GM19324 (cell line): ENCODE data around the gene RABEP2.
"Not testable (repeated sequence)": the region's sequence is repeated elsewhere in the genome, so short reads cannot be mapped to it uniquely, and the experiment has no call there.

Experiments
- ATAC-seq: cut with Tn5 transposase; IDR thresholded peaks from one replicate; pipeline ENCODE4 v1.9.1; 2021; ENCODE audit warnings: mild to moderate bottlenecking, moderate library complexity; ENCODE audit not compliant: unreplicated experiment, low FRiP score

Gene RABEP2

GRCh38 chr16:28935346-28935745 lies 10.3 kb upstream of the RABEP2 start:
- ATAC-seq = no peak

- no peak for ATAC-seq
Observed at GRCh38 chr16:28933171-28933570, 8.1 kb upstream of the RABEP2 start.

- no peak for ATAC-seq
Observed at GRCh38 chr16:28932339-28933141, 7.5 kb upstream of the RABEP2 start.

- ATAC-seq = no peak
Observed at GRCh38 chr16:28931801-28932225, 6.8 kb upstream of the RABEP2 start, which contains the start of gene CD19. TSS of gene CD19 (plus strand) at chr16:28931971. CDS start at chr16:28932001, 30 bp downstream.

- no peak for ATAC-seq
Observed at GRCh38 chr16:28930652-28931051, 5.6 kb upstream of the RABEP2 start.

- ATAC-seq = no peak
Observed at GRCh38 chr16:28930203-28930602, 5.2 kb upstream of the RABEP2 start.

- ATAC-seq = no peak
Observed at GRCh38 chr16:28927815-28928214, 2.8 kb upstream of the RABEP2 start.

GRCh38 chr16:28926284-28926683 lies 1.2 kb upstream of the RABEP2 start:
- ATAC-seq = not testable (repeated sequence)

GRCh38 chr16:28925386-28926228 lies 569 bp upstream of the RABEP2 start:
- peak; percentile 31 for ATAC-seq

GRCh38 chr16:28924399-28924761 lies 658 bp downstream of the RABEP2 start:
- peak; percentile 11 for ATAC-seq

GRCh38 chr16:28923652-28924398 lies 1.2 kb downstream of the RABEP2 start:
- ATAC-seq = peak; percentile 52

- ATAC-seq = no peak
Observed at GRCh38 chr16:28923231-28923587, 1.8 kb downstream of the RABEP2 start.

GRCh38 chr16:28918698-28919097 lies 6.3 kb downstream of the RABEP2 start:
- no peak for ATAC-seq

- ATAC-seq = no peak
Observed at GRCh38 chr16:28917095-28917494, 7.9 kb downstream of the RABEP2 start.

- no peak for ATAC-seq
Observed at GRCh38 chr16:28915181-28915580, 9.9 kb downstream of the RABEP2 start.

- ATAC-seq = no peak
Observed at GRCh38 chr16:28913946-28914724, 10.9 kb downstream of the RABEP2 start.

- no peak for ATAC-seq
Observed at GRCh38 chr16:28912558-28912957, 12.5 kb downstream of the RABEP2 start.

- ATAC-seq = no peak
Observed at GRCh38 chr16:28910086-28911031, 14.7 kb downstream of the RABEP2 start.

- ATAC-seq = no peak
Observed at GRCh38 chr16:28905800-28906372, 19.2 kb downstream of the RABEP2 start.
